PC-3 (cell line): ENCODE results near the gene C10orf71. TPM values are rescaled to one million over a fixed set of nuclear protein-coding genes. Genes with fewer than 3 reads are reported as not detected.
A peak's percentile ranks its signal among the peaks of the same experiment; 100 is the strongest.

Experiments
- ATAC-seq: fragments of 200-7000 bp; cut with Tn5 transposase; 2 replicates; pipeline ENCODE4 v1.9.1; 2020; ENCODE audit warnings: mild to moderate bottlenecking, moderate library complexity
- Bru-seq: library from RNA; stranded (reverse); fragments of 400-500 nt; gene quantifications from one replicate; lab custom pipeline; 2021; lab: Mats Ljungman, UMichigan
- BruChase-seq, 2 experiments: library from RNA; stranded (reverse); fragments of 400-500 nt; gene quantifications; one replicate each; lab custom pipeline; 2021; lab: Mats Ljungman, UMichigan
- BruUV-seq: library from RNA; stranded (reverse); fragments of 400-500 nt; replicated peaks from 2 replicates; lab custom pipeline; 2021; lab: Mats Ljungman, UMichigan
- CTCF ChIA-PET: fragments of 300-600 bp; sonication (Branson Sonifier 250); formaldehyde crosslinking; loops from one replicate; lab custom pipeline; 2022; ENCODE audit warnings: antibody characterized with exemption; lab: Charles Lee
- POLR2A ChIA-PET: fragments of 300-600 bp; sonication (Branson Sonifier 250); formaldehyde crosslinking; loops from one replicate; lab custom pipeline; 2022; ENCODE audit warnings: antibody characterized with exemption; ENCODE audit not compliant: unreplicated experiment; lab: Charles Lee
- DNase-seq: peaks from one replicate; pipeline ENCODE4 v3.0.0-alpha.2; 2015
- H2AFZ ChIP-seq: fragments of 300-600 bp; sonication (generic); 2 replicates; pipeline ENCODE4 v1.6.0; 2016; ENCODE audit warnings: antibody characterized with exemption, low read length
- H3F3A ChIP-seq: fragments of 300-600 bp; sonication (generic); one replicate; pipeline ENCODE4 v1.6.0; 2017; ENCODE audit warnings: antibody characterized with exemption, low read length, control low read depth, mild to moderate bottlenecking; ENCODE audit not compliant: unreplicated experiment
- H3K27ac ChIP-seq: fragments of 300-600 bp; sonication (generic); 2 replicates; pipeline ENCODE4 v1.5.1; 2016; ENCODE audit warnings: mild to moderate bottlenecking, low read length
- H3K27me3 ChIP-seq: fragments of 300-600 bp; sonication (generic); 2 replicates; pipeline ENCODE4 v1.6.1; 2016; ENCODE audit warnings: low read length, mixed read lengths
- H3K36me3 ChIP-seq: fragments of 300-600 bp; sonication (generic); 2 replicates; pipeline ENCODE4 v1.6.1; 2016; ENCODE audit warnings: low read depth, mixed run types, low read length, mixed read lengths
- H3K4me1 ChIP-seq: fragments of 300-600 bp; sonication (generic); 2 replicates; pipeline ENCODE4 v1.5.1; 2016; ENCODE audit warnings: low read length; ENCODE audit not compliant: insufficient read depth
- H3K4me2 ChIP-seq: fragments of 300-600 bp; sonication (generic); 2 replicates; pipeline ENCODE4 v1.6.0; 2016; ENCODE audit warnings: low read length
- H3K4me3 ChIP-seq: fragments of 300-600 bp; sonication (generic); 2 replicates; pipeline ENCODE4 v1.5.1; 2016; ENCODE audit warnings: mild to moderate bottlenecking, low read length, mixed read lengths
- H3K79me2 ChIP-seq: fragments of 300-600 bp; sonication (generic); 2 replicates; pipeline ENCODE4 v1.6.1; 2017; ENCODE audit warnings: low read length, mixed read lengths
- H3K9ac ChIP-seq: fragments of 300-600 bp; sonication (generic); 2 replicates; pipeline ENCODE4 v1.6.0; 2016; ENCODE audit warnings: mild to moderate bottlenecking, low read length
- H3K9me2 ChIP-seq: fragments of 300-600 bp; sonication (generic); replicated peaks from 2 replicates; pipeline ENCODE4 v1.6.1; 2016; ENCODE audit warnings: mixed run types, low read length, mixed read lengths
- H3K9me3 ChIP-seq: fragments of 300-600 bp; sonication (generic); 2 replicates; pipeline ENCODE4 v1.6.1; 2016; ENCODE audit warnings: low read length, mixed read lengths
- H4K20me1 ChIP-seq: fragments of 300-600 bp; sonication (generic); 2 replicates; pipeline ENCODE4 v1.6.1; 2016; ENCODE audit warnings: low read length, mixed read lengths
- EZH2 ChIP-seq: fragments of 300-600 bp; sonication (generic); IDR thresholded peaks from one replicate; pipeline ENCODE4 v1.6.1; 2017; ENCODE audit warnings: antibody characterized with exemption, mild to moderate bottlenecking, low read length; ENCODE audit not compliant: unreplicated experiment
- EZH2phosphoT487 ChIP-seq: fragments of 300-600 bp; sonication (generic); IDR thresholded peaks from 2 replicates; pipeline ENCODE4 v1.6.1; 2018; ENCODE audit warnings: mild to moderate bottlenecking, antibody characterized with exemption, low read length, borderline replicate concordance
- intact Hi-C: fragments of 100-400 bp; cut with micrococcal nuclease; formaldehyde crosslinking; loops from 2 replicates; pipeline ENCODE4 v1.9.0; 2023
- long read RNA-seq: library from polyadenylated mRNA; unstranded; transcript quantifications from one replicate; pipeline ENCODE4 v2.0.0, GENCODE V29; 2021; ENCODE audit not compliant: unreplicated experiment
- total RNA-seq: library from RNA; depleted of rRNA; stranded (reverse); fragments of >200 nt; gene quantifications from 2 replicates; pipeline ENCODE4 v1.2.3, GENCODE V29; 2014; rRNA removed
- TF ChIP-seq, protein P1 (sequence below): fragments of 300-600 bp; sonication (generic); conservative IDR thresholded peaks from 2 replicates; pipeline ENCODE4 v1.5.1; 2017; ENCODE audit warnings: antibody characterized with exemption, low read depth, mild to moderate bottlenecking, low read length

Gene C10orf71
- total RNA-seq (not detected in 2 replicates), Bru-seq, nascent RNA (percentile 3 among the genes with signal in this experiment), BruChase-seq, experiment 1, labeled RNA remaining after a 6-hour chase (not detected), BruChase-seq, experiment 2, labeled RNA remaining after a 2-hour chase (percentile 9 among the genes with signal in this experiment)
- long read RNA-seq, result 0 reads

- Histone ChIP-seq H3K4me1 (no peaks in the 10 kb centered on the region; the same call in 1 of the 2 replicates), H3K79me2 (no peaks in the 10 kb centered on the region), H3K9me2 (no peaks in the 10 kb centered on the region), H3K9me3 (no peaks in the 10 kb centered on the region), H3K4me3 (no peak within 1 kb of the TSS), H3K27ac (no peak within 1 kb of the TSS), H4K20me1 (no peaks in the 10 kb centered on the region), H3K36me3 (no peaks in the 10 kb centered on the region), H2AFZ (peak within 1 kb of the TSS; percentile 14; the same call in 1 of the 2 replicates), H3K4me2 (peak within 1 kb of the TSS; percentile 5), H3K27me3 (peaks cover 87% of the 10 kb centered on the region), H3K9ac (no peak within 1 kb of the TSS), H3F3A (no peaks in the 10 kb centered on the region)
- no TSS peak for BruUV-seq
- CTCF ChIA-PET, result interaction anchor here (0.7 kb wide), 1 partner anchor 369 kb away, joined by 3 read pairs; no protein-coding TSS in a partner anchor
- intact Hi-C loops, result no loop called here
- POLR2A ChIA-PET, result no interaction called here
- no peak for TF ChIP-seq EZH2phosphoT487
- no peak for TF ChIP-seq EZH2
- ATAC-seq (peak; percentile 32), DNase-seq (no peak)
Observed at GRCh38 chr10:49298983-49299815, at the start of gene C10orf71. TSS of gene C10orf71 (plus strand) at chr10:49299170. CDS start at chr10:49322546, 23,376 bp downstream.

DNA sequence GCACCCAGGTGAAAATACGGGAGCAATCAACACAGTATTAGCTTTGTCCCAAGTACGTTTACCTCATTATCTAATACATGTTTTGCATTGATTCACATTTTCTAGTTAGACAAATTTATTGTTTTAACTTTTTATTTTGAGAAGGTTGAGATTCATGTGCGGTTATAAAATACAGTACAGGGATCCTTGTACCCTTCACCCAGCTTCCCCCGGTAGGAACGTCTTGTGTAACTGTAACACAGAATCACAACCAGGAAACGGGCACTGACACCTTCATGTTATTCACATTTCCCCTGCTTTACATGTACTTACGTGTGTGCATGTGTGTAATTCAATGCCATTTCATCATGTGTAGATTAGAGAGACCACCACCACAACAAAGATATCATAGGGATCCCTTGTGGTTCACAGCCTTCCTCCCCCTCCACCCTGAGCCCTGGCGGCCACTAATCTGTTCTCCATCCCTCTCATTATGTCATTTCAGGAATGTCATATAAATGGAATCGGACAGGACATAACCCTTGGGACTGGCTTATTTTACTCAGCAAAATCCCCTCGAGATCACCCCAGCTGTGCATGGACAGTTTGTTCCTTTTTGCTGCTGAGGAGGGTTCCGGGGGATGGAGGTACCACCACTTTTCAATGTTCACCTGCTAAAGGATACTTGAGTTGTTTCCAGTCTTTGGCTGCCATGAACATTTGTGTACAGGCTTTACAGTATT lies 46.5 kb upstream of the C10orf71 start:
- no peaks in the 10 kb centered on the region for H3K36me3 ChIP-seq
- TF ChIP-seq EZH2phosphoT487, result no peak
- TF ChIP-seq EZH2, result no peak
- H3K4me2 ChIP-seq, result peak overlapping the region; percentile 8
- ChIA-PET POLR2A (no interaction called here), CTCF (no interaction called here)
- DNase-seq (peak; percentile 31), ATAC-seq (peak; percentile 45)
- no peaks in the 10 kb centered on the region for H3K79me2 ChIP-seq
- no TSS peak for BruUV-seq
- H3K9me2 ChIP-seq, result no peaks in the 10 kb centered on the region
- no peak overlapping the region for H2AFZ ChIP-seq
- no peaks in the 10 kb centered on the region for H4K20me1 ChIP-seq
- 0 out of 2 replicates have a peak, but pooled peaks cover 3% of the 10 kb centered on the region for H3K27me3 ChIP-seq
- no peak overlapping the region for H3K9ac ChIP-seq
- intact Hi-C loops, result no loop called here
- H3K4me1 ChIP-seq, result peaks cover 17% of the 10 kb centered on the region
- H3K4me3 ChIP-seq, result no peak overlapping the region
- H3K27ac ChIP-seq, result peak overlapping the region; percentile 35
- no peaks in the 10 kb centered on the region for H3K9me3 ChIP-seq
- H3F3A ChIP-seq, result peaks cover 6% of the 10 kb centered on the region

GRCh38 chr10:49253340-49253906 lies 45.5 kb upstream of the C10orf71 start:
- Histone ChIP-seq H3K4me2 (no peak overlapping the region), H3K9ac (no peak overlapping the region), H3K4me1 (peaks cover 17% of the 10 kb centered on the region), H3K9me2 (no peaks in the 10 kb centered on the region), H3K27me3 (0 out of 2 replicates have a peak, but pooled peaks cover 3% of the 10 kb centered on the region), H3F3A (peaks cover 6% of the 10 kb centered on the region), H3K27ac (no peak overlapping the region), H3K79me2 (no peaks in the 10 kb centered on the region), H3K9me3 (no peaks in the 10 kb centered on the region), H3K4me3 (no peak overlapping the region), H3K36me3 (no peaks in the 10 kb centered on the region), H2AFZ (no peak overlapping the region), H4K20me1 (no peaks in the 10 kb centered on the region)
- no TSS peak for BruUV-seq
- intact Hi-C loops, result no loop called here
- no peak for TF ChIP-seq EZH2phosphoT487
- no peak for TF ChIP-seq EZH2
- TF ChIP-seq, protein P1, sequence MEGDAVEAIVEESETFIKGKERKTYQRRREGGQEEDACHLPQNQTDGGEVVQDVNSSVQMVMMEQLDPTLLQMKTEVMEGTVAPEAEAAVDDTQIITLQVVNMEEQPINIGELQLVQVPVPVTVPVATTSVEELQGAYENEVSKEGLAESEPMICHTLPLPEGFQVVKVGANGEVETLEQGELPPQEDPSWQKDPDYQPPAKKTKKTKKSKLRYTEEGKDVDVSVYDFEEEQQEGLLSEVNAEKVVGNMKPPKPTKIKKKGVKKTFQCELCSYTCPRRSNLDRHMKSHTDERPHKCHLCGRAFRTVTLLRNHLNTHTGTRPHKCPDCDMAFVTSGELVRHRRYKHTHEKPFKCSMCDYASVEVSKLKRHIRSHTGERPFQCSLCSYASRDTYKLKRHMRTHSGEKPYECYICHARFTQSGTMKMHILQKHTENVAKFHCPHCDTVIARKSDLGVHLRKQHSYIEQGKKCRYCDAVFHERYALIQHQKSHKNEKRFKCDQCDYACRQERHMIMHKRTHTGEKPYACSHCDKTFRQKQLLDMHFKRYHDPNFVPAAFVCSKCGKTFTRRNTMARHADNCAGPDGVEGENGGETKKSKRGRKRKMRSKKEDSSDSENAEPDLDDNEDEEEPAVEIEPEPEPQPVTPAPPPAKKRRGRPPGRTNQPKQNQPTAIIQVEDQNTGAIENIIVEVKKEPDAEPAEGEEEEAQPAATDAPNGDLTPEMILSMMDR, result no peak
- ATAC-seq, result no peak
- ChIA-PET POLR2A (no interaction called here), CTCF (no interaction called here)
- no peak for DNase-seq
